HepG2 (cell line): ENCODE data around the gene NR2C1. TPM values are rescaled to one million over a fixed set of nuclear protein-coding genes. Genes with fewer than 3 reads are reported as not detected.
A peak's percentile ranks its signal among the peaks of the same experiment; 100 is the strongest.

ENCODE experiments used
- BCLAF1 ChIP-seq: fragments of 450-650 bp; IDR thresholded peaks from 2 replicates; pipeline ENCODE4 v1.6.1; 2017; ENCODE audit warnings: mild to moderate bottlenecking
- CREB1 ChIP-seq, 2 experiments: fragments of 450-650 bp in 1 of 2; IDR thresholded peaks; 2 replicates each; pipeline ENCODE4 v1.6.1; 2016 to 2017; ENCODE audit warnings: control low read depth in 1 of 2, mild to moderate bottlenecking in 1 of 2, missing compliant biosample characterization in 1 of 2, missing genetic modification characterization in 1 of 2
- DNMT3B ChIP-seq: conservative IDR thresholded peaks from 2 replicates; pipeline ENCODE4 v1.6.1; 2016; ENCODE audit warnings: missing biosample characterization, control low read depth
- ELK4 ChIP-seq: sonication (generic); formaldehyde crosslinking; IDR thresholded peaks from 2 replicates; pipeline ENCODE4 v1.9.0; 2021; ENCODE audit warnings: missing genetic modification reagents, borderline replicate concordance
- FOXJ3 ChIP-seq: sonication (generic); formaldehyde crosslinking; IDR thresholded peaks from 2 replicates; pipeline ENCODE4 v1.4.0; 2020; ENCODE audit warnings: missing genetic modification reagents, mild to moderate bottlenecking, borderline replicate concordance
- GLMP ChIP-seq: sonication (generic); formaldehyde crosslinking; IDR thresholded peaks from 2 replicates; pipeline ENCODE4 v1.9.0; 2021; ENCODE audit warnings: missing genetic modification reagents, mild to moderate bottlenecking, borderline replicate concordance
- HDAC6 ChIP-seq: fragments of 200-600 bp; sonication (generic); IDR thresholded peaks from 2 replicates; pipeline ENCODE4 v1.7.0; 2017; ENCODE audit warnings: mild to moderate bottlenecking, antibody characterized with exemption, low read length, low read depth
- HNF4A ChIP-seq: sonication (generic); formaldehyde crosslinking; IDR thresholded peaks from 2 replicates; pipeline ENCODE4 v1.4.0; 2020; ENCODE audit warnings: missing genetic modification reagents
- HOXD1 ChIP-seq: sonication (generic); formaldehyde crosslinking; IDR thresholded peaks from 2 replicates; pipeline ENCODE4 v1.5.0; 2020; ENCODE audit warnings: missing genetic modification reagents
- IRF2 ChIP-seq: IDR thresholded peaks from 2 replicates; pipeline ENCODE4 v1.6.1; 2018; ENCODE audit warnings: missing genetic modification reagents, missing compliant biosample characterization
- KLF15 ChIP-seq: sonication (generic); formaldehyde crosslinking; IDR thresholded peaks from 2 replicates; pipeline ENCODE4 v1.8.1; 2023; ENCODE audit warnings: borderline replicate concordance, mild to moderate bottlenecking, inconsistent platforms, missing genetic modification reagents, mixed read lengths
- MAX ChIP-seq: IDR thresholded peaks from 2 replicates; pipeline ENCODE4 v1.6.1; 2012; ENCODE audit warnings: inconsistent platforms
- PAWR ChIP-seq: sonication (generic); formaldehyde crosslinking; IDR thresholded peaks from 2 replicates; pipeline ENCODE4 v1.4.0; 2020; ENCODE audit warnings: missing genetic modification reagents, mild to moderate bottlenecking, borderline replicate concordance
- SMAD3 ChIP-seq: sonication (generic); formaldehyde crosslinking; IDR thresholded peaks from 2 replicates; pipeline ENCODE4 v1.4.0; 2020; ENCODE audit warnings: missing genetic modification reagents
- SOX13 ChIP-seq, 3 experiments: fragments of 450-650 bp in 1 of 3; sonication (generic) in 1 of 3; formaldehyde crosslinking in 1 of 3; IDR thresholded peaks in 2 of 3; conservative IDR thresholded peaks in 1 of 3; 2 replicates each; pipeline versions ENCODE4 v1.5.0 to v1.6.1; 2016 to 2020; ENCODE audit warnings: antibody characterized with exemption in 1 of 3, mild to moderate bottlenecking in 1 of 3, missing compliant biosample characterization in 1 of 3, missing genetic modification reagents in 1 of 3, moderate library complexity in 1 of 3
- SP4 ChIP-seq: sonication (generic); formaldehyde crosslinking; IDR thresholded peaks from 2 replicates; pipeline ENCODE4 v1.8.1; 2023; ENCODE audit warnings: mild to moderate bottlenecking, missing genetic modification reagents
- TEAD2 ChIP-seq: sonication (generic); formaldehyde crosslinking; IDR thresholded peaks from 2 replicates; pipeline ENCODE4 v1.9.0; 2021; ENCODE audit warnings: missing genetic modification reagents
- ZNF207 ChIP-seq: fragments of 450-650 bp; IDR thresholded peaks from 2 replicates; pipeline ENCODE4 v1.6.1; 2016; ENCODE audit warnings: antibody characterized with exemption, borderline replicate concordance
- ZNF225 ChIP-seq: sonication (generic); formaldehyde crosslinking; IDR thresholded peaks from 2 replicates; pipeline ENCODE4 v1.4.0; 2020; ENCODE audit warnings: mild to moderate bottlenecking, missing genetic modification reagents
- ZNF275 ChIP-seq: sonication (generic); formaldehyde crosslinking; IDR thresholded peaks from 2 replicates; pipeline ENCODE4 v1.8.0; 2022; ENCODE audit warnings: missing genetic modification reagents, mild to moderate bottlenecking, inconsistent platforms, borderline replicate concordance
- ZNF674 ChIP-seq: sonication (generic); formaldehyde crosslinking; IDR thresholded peaks from 2 replicates; pipeline ENCODE4 v1.5.0; 2020; ENCODE audit warnings: low read depth, mild to moderate bottlenecking, missing genetic modification reagents
- ZNF788 ChIP-seq: sonication (generic); formaldehyde crosslinking; IDR thresholded peaks from 2 replicates; pipeline ENCODE4 v1.5.0; 2020; ENCODE audit warnings: mild to moderate bottlenecking, missing genetic modification reagents, borderline replicate concordance
- polyA plus RNA-seq, 8 experiments: library from polyadenylated mRNA; depleted of rRNA in 3 of 8; stranded (reverse) in 7 of 8; unstranded in 1 of 8; fragments of >200 nt; fragmentation: Illumina TruSeq in 4 of 8; extraction: Trizol in 4 of 8; gene quantifications; 2 replicates each; pipeline versions ENCODE4 v1.2.1 to v1.2.3, GENCODE V29; 2011 to 2016; ENCODE audit warnings: low read depth in 4 of 8, missing spikeins in 1 of 8, mixed read lengths in 1 of 8; ENCODE audit not compliant: insufficient read depth in 1 of 8
- total RNA-seq, 5 experiments: library from RNA; depleted of rRNA; stranded (reverse); fragments of >200 nt; fragmentation: Illumina TruSeq; extraction: Trizol; gene quantifications; 2 replicates each; pipeline ENCODE4 v1.2.3, GENCODE V29; 2016; ENCODE audit warnings: low read depth in 1 of 5

NR2C1 gene
- total and polyA plus RNA-seq, 2 of the 13 experiments (the other 11 are each of a cell fraction or from before 2014, with no cell fraction given) = 38.0 to 70.8 TPM

GRCh38 chr12:95003213-95003920 lies 70.1 kb downstream of the NR2C1 start, which contains the start of gene NDUFA12 (continued):
- TF ChIP-seq BCLAF1 (no peak), CREB1 (IDR thresholded peaks at IDR 0.05) (no peak), CREB1 (CRISPR knock-in tag; IDR thresholded peaks at IDR 0.05) (peak; percentile 66), HDAC6 (no peak), SP4 (CRISPR knock-in tag) (peak; percentile 93), SMAD3 (CRISPR knock-in tag) (peak; percentile 83; the same call in 1 of the 2 replicates), HNF4A (CRISPR knock-in tag) (no peak), HOXD1 (0 out of 2 replicates have a peak, but pooled peaks have one; percentile 40), GLMP (no peak), FOXJ3 (peak; percentile 66; the same call in 1 of the 2 replicates), IRF2 (CRISPR knock-in tag) (peak; percentile 96), TEAD2 (no peak), ELK4 (no peak), ZNF225 (0 out of 2 replicates have a peak, but pooled peaks have one; percentile 58), KLF15 (CRISPR knock-in tag) (peak; percentile 56; the same call in 1 of the 2 replicates), ZNF674 (CRISPR knock-in tag) (no peak), MAX (peak; percentile 83), SOX13 (IDR thresholded peaks at IDR 0.05) (no peak), SOX13 (CRISPR knock-in tag; conservative IDR thresholded peaks at IDR 0.05 in 1 of 2, IDR thresholded peaks at IDR 0.05 in 1 of 2) (peak in 1 of 2 experiments; percentile 55; a peak in 1 of 4 replicates), PAWR (CRISPR knock-in tag) (no peak), DNMT3B (no peak; the same call in 1 of the 2 replicates), ZNF275 (CRISPR knock-in tag) (peak; percentile 67; the same call in 1 of the 2 replicates), ZNF207 (no peak), ZNF788 (CRISPR knock-in tag) (peak; percentile 96; the same call in 1 of the 2 replicates)
